ENCODE measurements around the gene TET1.
"Not testable (repeated sequence)": the region's sequence is repeated elsewhere in the genome, so short reads cannot be mapped to it uniquely, and the experiment has no call there.

DNA sequence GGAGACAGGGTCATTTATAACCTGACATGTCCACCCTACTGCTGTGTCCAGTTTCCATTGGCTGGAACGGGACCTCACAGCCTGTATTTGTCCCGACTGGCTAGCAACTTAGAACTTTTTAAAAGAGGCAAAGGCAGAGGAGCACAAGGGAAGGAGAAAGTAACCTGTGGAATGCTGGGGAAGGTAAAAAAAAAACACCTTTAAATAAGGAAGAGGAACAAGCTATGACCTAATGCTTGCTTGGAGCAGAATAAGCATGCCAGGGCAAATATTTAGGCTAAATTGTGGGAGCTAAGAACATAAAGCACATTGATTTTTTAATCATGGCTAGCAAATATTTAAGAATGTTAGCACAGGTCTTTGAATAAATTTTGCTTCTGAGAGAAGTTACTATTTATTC lies 43.9 kb upstream of the TET1 start:
- TF ChIP-seq, protein P1, sequence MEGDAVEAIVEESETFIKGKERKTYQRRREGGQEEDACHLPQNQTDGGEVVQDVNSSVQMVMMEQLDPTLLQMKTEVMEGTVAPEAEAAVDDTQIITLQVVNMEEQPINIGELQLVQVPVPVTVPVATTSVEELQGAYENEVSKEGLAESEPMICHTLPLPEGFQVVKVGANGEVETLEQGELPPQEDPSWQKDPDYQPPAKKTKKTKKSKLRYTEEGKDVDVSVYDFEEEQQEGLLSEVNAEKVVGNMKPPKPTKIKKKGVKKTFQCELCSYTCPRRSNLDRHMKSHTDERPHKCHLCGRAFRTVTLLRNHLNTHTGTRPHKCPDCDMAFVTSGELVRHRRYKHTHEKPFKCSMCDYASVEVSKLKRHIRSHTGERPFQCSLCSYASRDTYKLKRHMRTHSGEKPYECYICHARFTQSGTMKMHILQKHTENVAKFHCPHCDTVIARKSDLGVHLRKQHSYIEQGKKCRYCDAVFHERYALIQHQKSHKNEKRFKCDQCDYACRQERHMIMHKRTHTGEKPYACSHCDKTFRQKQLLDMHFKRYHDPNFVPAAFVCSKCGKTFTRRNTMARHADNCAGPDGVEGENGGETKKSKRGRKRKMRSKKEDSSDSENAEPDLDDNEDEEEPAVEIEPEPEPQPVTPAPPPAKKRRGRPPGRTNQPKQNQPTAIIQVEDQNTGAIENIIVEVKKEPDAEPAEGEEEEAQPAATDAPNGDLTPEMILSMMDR (conservative IDR thresholded peaks at IDR 0.05; ENCODE audit: low read length), result not testable (repeated sequence)
- not testable (repeated sequence) for TF ChIP-seq EZH2phosphoT487 (IDR thresholded peaks at IDR 0.05; ENCODE audit: borderline replicate concordance, low read depth, low read length)
